Measurements from ENCODE around the gene ZNF283. TPM values are rescaled to one million over a fixed set of nuclear protein-coding genes. Genes with fewer than 3 reads are reported as not detected.

The ZNF283 gene
- total and polyA plus RNA-seq, 4 donors, result 0.65 to 6.4 (median 2.9) TPM

DNA sequence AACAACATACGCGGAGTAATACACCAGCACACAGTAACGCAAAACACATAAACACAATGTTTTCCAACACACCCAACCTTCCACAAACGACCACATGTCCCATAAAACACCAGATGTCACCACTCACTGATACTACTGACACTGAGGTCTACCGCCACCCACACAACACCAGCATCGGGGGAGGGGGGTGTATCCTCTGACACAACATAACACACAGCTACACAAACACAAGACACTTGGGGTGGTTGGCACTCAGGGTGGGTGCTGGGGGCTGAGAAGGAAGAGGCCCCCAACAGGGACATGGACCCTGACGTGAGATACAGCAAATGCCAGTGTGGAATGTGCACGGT lies 44.8 kb upstream of the ZNF283 start:
- Histone ChIP-seq H3K9ac (ENCODE audit: low read depth in 1 of 2, low read length in 2 of 2) (no peak overlapping the region), H3K4me3 (ENCODE audit: low read depth in 1 of 3, low read length in 3 of 3) (no peak overlapping the region), H3K36me3 (ENCODE audit: control insufficient read depth in 4 of 4, insufficient read depth in 3 of 4, low read depth in 1 of 4, low read length in 3 of 4) (no peaks in the 10 kb centered on the region), H3K4me1 (ENCODE audit: control insufficient read depth in 4 of 4, insufficient read depth in 4 of 4, low read length in 3 of 4) (no peaks in the 10 kb centered on the region), H3K27me3 (ENCODE audit: control insufficient read depth in 4 of 4, insufficient read depth in 4 of 4, low read length in 3 of 4) (no peaks in the 10 kb centered on the region), H3K9me3 (ENCODE audit: control insufficient read depth in 4 of 4, low read length in 3 of 4) (no peaks in the 10 kb centered on the region), H3K27ac (ENCODE audit: low read depth in 1 of 2, low read length in 2 of 2) (no peak overlapping the region)
- no peak for TF ChIP-seq NR2F2 (IDR thresholded peaks at IDR 0.05)
- TF ChIP-seq, protein P1, sequence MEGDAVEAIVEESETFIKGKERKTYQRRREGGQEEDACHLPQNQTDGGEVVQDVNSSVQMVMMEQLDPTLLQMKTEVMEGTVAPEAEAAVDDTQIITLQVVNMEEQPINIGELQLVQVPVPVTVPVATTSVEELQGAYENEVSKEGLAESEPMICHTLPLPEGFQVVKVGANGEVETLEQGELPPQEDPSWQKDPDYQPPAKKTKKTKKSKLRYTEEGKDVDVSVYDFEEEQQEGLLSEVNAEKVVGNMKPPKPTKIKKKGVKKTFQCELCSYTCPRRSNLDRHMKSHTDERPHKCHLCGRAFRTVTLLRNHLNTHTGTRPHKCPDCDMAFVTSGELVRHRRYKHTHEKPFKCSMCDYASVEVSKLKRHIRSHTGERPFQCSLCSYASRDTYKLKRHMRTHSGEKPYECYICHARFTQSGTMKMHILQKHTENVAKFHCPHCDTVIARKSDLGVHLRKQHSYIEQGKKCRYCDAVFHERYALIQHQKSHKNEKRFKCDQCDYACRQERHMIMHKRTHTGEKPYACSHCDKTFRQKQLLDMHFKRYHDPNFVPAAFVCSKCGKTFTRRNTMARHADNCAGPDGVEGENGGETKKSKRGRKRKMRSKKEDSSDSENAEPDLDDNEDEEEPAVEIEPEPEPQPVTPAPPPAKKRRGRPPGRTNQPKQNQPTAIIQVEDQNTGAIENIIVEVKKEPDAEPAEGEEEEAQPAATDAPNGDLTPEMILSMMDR (IDR thresholded peaks at IDR 0.05; ENCODE audit: low read depth, low read length, missing input control), result no peak
- TF ChIP-seq JUND (IDR thresholded peaks at IDR 0.05), result no peak
- no peak for TF ChIP-seq FOXA1 (IDR thresholded peaks at IDR 0.05)
- no peak for TF ChIP-seq FOXA2 (IDR thresholded peaks at IDR 0.05)
- TF ChIP-seq, protein P2, sequence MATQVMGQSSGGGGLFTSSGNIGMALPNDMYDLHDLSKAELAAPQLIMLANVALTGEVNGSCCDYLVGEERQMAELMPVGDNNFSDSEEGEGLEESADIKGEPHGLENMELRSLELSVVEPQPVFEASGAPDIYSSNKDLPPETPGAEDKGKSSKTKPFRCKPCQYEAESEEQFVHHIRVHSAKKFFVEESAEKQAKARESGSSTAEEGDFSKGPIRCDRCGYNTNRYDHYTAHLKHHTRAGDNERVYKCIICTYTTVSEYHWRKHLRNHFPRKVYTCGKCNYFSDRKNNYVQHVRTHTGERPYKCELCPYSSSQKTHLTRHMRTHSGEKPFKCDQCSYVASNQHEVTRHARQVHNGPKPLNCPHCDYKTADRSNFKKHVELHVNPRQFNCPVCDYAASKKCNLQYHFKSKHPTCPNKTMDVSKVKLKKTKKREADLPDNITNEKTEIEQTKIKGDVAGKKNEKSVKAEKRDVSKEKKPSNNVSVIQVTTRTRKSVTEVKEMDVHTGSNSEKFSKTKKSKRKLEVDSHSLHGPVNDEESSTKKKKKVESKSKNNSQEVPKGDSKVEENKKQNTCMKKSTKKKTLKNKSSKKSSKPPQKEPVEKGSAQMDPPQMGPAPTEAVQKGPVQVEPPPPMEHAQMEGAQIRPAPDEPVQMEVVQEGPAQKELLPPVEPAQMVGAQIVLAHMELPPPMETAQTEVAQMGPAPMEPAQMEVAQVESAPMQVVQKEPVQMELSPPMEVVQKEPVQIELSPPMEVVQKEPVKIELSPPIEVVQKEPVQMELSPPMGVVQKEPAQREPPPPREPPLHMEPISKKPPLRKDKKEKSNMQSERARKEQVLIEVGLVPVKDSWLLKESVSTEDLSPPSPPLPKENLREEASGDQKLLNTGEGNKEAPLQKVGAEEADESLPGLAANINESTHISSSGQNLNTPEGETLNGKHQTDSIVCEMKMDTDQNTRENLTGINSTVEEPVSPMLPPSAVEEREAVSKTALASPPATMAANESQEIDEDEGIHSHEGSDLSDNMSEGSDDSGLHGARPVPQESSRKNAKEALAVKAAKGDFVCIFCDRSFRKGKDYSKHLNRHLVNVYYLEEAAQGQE (IDR thresholded peaks at IDR 0.05), result no peak
- TF ChIP-seq, protein P3, sequence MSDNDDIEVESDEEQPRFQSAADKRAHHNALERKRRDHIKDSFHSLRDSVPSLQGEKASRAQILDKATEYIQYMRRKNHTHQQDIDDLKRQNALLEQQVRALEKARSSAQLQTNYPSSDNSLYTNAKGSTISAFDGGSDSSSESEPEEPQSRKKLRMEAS (IDR thresholded peaks at IDR 0.05), result no peak
- TF ChIP-seq, protein P4, sequence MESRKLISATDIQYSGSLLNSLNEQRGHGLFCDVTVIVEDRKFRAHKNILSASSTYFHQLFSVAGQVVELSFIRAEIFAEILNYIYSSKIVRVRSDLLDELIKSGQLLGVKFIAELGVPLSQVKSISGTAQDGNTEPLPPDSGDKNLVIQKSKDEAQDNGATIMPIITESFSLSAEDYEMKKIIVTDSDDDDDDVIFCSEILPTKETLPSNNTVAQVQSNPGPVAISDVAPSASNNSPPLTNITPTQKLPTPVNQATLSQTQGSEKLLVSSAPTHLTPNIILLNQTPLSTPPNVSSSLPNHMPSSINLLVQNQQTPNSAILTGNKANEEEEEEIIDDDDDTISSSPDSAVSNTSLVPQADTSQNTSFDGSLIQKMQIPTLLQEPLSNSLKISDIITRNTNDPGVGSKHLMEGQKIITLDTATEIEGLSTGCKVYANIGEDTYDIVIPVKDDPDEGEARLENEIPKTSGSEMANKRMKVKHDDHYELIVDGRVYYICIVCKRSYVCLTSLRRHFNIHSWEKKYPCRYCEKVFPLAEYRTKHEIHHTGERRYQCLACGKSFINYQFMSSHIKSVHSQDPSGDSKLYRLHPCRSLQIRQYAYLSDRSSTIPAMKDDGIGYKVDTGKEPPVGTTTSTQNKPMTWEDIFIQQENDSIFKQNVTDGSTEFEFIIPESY (IDR thresholded peaks at IDR 0.05), result no peak
- no peak for TF ChIP-seq TAF1 (conservative IDR thresholded peaks at IDR 0.05)
- TF ChIP-seq RAD21 (IDR thresholded peaks at IDR 0.05), result no peak
- no peak for TF ChIP-seq HNF4A (conservative IDR thresholded peaks at IDR 0.05)
- TF ChIP-seq YY1 (IDR thresholded peaks at IDR 0.05), result no peak
- 59% methylated on average over 8 of the region's 8 CpGs for WGBS
- no peak for DNase-seq (ENCODE audit: low spot score)

DNA sequence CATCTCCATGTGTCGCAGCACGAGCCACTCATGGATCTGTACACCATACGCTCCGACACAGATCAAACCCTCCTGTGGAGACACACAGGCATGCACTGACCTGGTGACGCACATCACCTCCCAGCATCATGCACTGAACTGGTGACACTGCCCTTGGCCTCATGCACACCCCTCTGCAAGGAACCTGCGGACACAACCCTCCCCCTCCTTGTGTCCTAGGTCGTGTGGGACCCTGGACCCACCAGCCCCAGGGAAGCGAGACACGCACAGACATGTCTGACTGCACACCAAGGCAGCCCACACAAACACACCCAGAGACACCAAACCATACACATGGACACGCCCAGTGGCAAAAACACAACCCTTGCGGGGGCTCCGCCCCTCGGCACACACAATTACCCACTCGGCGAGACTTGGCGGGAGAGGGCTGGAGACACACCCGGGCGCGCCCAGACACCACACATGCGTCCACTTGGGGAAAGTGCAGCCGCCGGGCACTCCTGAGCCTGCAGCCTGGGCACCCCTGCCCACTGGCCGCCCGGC lies 44.4 kb upstream of the ZNF283 start:
- Histone ChIP-seq H3K9me3 (ENCODE audit: control insufficient read depth in 4 of 4, low read length in 3 of 4) (no peaks in the 10 kb centered on the region), H3K27me3 (ENCODE audit: control insufficient read depth in 4 of 4, insufficient read depth in 4 of 4, low read length in 3 of 4) (no peaks in the 10 kb centered on the region), H3K27ac (ENCODE audit: low read depth in 1 of 2, low read length in 2 of 2) (no peak overlapping the region), H3K4me1 (ENCODE audit: control insufficient read depth in 4 of 4, insufficient read depth in 4 of 4, low read length in 3 of 4) (no peaks in the 10 kb centered on the region), H3K9ac (ENCODE audit: low read depth in 1 of 2, low read length in 2 of 2) (no peak overlapping the region), H3K36me3 (ENCODE audit: control insufficient read depth in 4 of 4, insufficient read depth in 3 of 4, low read depth in 1 of 4, low read length in 3 of 4) (no peaks in the 10 kb centered on the region), H3K4me3 (ENCODE audit: low read depth in 1 of 3, low read length in 3 of 3) (no peak overlapping the region)
- TF ChIP-seq SP1 (IDR thresholded peaks at IDR 0.05), result no peak
- no peak for TF ChIP-seq FOXA2 (IDR thresholded peaks at IDR 0.05)
- TF ChIP-seq, protein P5, sequence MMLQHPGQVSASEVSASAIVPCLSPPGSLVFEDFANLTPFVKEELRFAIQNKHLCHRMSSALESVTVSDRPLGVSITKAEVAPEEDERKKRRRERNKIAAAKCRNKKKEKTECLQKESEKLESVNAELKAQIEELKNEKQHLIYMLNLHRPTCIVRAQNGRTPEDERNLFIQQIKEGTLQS (IDR thresholded peaks at IDR 0.05), result no peak
- no peak for TF ChIP-seq RAD21 (IDR thresholded peaks at IDR 0.05)
- TF ChIP-seq, protein P2 (IDR thresholded peaks at IDR 0.05), result no peak
- TF ChIP-seq, protein P1 (IDR thresholded peaks at IDR 0.05; ENCODE audit: low read depth, low read length, missing input control), result no peak
- TF ChIP-seq HNF4G (IDR thresholded peaks at IDR 0.05), result no peak
- TF ChIP-seq, protein P3 (IDR thresholded peaks at IDR 0.05), result no peak
- TF ChIP-seq NR2F2 (IDR thresholded peaks at IDR 0.05), result no peak
- TF ChIP-seq RXRA (IDR thresholded peaks at IDR 0.05), result no peak
- WGBS, result 76% methylated on average over 24 of the region's 24 CpGs
- peak; percentile 75 for DNase-seq (ENCODE audit: low spot score)
